CD4-positive, alpha-beta T cell treated with Interleukin-17A for 4 hours (primary cell): ENCODE results near the gene HOMER2.
"Not testable (repeated sequence)": the region's sequence is repeated elsewhere in the genome, so short reads cannot be mapped to it uniquely, and the experiment has no call there.

Experiments
- DNase-seq: peaks from one replicate; pipeline ENCODE4 v3.0.0-alpha.2; 2020; ENCODE audit warnings: mixed read lengths

HOMER2 gene

DNA sequence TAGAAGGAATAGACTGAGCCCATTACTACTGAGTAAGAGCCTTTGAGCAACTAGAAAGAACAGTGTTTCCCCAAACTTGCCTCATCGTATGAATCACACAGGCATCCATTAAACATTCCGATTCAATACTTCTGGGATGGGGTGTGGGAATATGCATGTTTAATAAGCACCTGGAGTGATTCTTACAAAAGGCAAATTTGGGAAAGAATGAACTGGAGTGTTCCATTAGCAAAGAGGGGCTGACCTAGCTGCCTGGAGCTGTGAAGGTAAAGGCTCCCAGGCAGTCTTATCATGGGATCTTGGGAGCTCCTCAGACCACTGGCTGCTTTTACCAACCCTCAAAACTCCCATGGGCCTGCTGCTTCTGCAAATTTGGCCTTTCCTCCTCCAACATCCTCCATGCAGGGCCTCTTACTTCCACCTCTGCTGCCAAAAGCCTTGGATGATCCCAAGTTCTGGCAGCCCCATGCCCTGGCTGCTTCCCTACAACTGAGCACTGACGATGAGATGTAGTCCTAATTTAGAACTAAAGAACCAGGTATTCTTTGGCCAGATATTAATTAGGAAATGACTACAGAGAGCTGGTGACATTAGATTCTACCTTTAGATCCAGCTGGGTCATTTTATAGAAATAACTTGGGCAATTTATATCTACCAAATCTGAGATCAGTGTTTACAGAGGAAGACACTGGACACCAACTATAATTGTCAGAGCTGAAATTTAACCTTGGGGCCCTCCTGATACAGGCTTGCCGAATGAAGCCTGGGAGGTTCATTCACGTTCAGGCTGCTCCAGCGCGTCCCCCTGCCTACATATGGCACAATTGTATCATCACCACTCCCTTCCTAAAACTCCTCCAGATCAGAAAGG is 11.2 kb upstream of the HOMER2 start:
- DNase-seq: no peak

DNA sequence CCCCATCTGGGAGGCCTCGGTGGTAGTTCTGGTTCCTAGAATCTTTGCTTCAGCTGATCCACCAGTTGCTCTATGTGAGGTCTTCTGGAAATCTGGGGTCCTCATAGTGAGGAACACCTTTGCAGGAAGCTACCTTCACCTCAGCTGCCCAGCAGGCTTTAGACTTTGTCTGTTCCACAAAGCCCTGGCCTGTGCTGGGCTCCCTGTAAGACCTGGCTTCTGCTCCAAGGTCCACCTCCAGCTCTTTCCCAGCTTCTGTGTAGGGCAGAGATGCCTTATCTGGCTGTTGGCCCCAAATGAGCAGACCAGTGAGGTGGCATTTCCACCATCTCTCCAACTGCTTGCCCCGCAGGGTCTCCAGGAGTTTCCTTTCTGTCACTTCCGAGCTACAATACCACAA is 8.2 kb upstream of the HOMER2 start:
- no peak for DNase-seq

DNA sequence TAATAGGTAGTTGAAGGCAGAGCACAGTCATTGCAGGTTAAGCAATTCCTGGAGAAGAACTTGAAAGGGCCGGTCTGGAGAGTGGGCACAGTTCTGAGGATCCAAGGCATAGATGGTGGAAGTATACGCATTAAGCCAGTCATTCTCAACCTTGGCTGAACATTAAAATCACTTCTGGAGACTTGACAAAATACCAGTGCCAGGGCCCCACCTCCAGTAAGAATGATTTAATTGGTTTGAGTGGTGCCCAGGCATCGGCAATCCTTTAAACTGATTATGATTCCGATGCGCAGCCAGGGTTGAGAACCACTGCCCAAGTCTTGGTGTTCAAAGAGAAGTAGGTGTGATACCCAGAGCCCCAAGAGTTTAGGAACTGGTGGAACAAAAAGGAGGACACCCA is 6.9 kb upstream of the HOMER2 start:
- no peak for DNase-seq

DNA sequence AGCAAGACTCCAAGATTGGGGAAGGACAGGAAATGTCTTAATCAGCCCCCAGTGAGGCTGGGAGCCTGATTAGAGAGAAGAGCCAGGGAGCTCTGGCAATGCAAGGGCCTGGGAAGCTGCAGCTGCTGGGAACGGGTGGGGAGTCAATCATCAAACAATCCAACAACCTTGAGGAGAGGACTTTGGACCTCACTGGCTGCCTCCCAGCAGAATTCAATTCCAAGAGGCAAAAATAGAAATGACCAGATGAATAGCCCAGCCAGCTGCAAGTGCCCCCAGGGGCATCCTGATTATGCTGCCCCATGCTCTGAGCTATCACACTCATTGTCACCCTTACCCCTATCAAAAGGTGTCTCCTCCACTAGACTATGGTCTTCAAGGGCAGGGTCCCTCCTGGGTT is 6.1 kb upstream of the HOMER2 start:
- DNase-seq: no peak

DNA sequence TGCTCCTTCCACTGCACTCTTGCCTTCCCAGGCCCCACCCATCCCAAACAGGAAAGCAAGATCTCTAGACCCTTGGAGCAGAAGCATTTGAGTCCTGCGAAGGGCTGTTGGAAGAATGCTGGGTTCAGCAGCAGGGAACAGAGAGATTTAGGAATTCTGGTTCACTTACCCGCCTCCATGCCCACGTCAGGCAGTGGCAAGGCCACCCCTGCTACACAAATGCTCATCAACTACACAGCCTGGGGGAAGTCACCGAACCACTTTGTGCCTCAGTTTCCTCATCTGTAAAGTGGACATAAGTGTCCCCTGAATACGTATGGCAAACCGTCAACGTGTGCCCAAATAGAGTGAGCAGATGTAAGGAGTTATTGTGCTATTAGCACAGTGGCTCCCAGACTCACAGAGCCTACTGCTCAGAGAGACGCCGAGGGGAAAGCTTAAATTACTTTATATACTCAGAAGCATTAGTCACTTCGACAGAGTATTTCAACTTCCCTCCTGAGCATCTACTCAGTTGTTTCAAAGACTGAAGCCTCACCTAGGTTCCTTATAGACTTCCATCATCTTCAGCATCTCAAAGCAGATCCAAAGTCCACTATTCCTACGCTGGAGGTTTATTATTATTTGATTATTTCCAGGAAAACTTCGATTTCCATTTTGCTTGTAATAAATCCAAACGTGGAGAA is 905 bp downstream of the HOMER2 start:
- DNase-seq: no peak

DNA sequence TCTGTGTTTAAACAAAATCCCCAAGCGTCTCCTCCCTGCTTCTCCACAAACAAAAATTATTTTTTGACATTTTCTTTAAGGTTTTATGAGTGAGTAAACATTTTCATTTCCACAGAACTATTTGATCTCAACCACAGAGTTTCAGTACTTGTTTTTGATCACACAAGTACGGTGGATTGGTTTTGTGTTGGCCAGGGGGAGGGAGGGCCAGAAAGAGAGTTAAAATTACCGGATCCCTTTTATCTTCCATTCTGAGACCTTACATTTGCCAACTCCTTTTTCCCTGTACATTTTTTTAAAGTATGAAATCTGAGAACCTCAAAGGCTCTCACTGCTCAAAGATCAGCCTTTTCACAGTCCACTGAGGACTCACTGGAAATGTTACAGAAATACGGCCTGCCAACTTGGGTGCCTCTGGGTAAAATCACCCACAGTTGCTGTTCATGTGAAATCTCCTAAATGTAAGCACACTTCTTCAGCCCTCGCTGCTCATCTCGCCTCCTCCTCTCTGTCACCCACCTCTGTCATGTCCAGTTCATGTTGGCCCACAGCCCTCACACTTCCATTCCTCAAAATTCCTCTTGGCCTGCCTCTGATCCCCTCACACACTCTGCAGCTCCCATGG is 1.7 kb downstream of the HOMER2 start:
- no peak for DNase-seq

DNA sequence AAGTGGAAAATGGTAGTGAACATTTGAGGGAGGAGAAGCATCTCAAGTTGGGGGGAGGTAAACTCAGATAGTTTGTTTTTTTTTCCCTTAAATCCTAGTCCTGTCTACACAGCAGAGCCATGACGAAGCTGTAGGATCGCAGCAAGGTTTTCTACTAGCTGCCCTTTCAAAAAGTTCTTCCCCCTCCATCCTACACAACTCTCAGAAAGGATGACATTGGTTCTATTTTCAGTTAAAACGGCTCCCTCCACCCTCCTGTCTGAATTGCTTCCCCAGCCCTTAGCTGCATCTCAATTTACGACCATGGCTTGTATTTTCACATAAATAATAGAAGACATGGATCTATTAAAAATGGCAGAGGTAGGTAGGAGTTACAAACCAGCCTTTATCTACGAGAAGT is 2.2 kb downstream of the HOMER2 start:
- no peak for DNase-seq

DNA sequence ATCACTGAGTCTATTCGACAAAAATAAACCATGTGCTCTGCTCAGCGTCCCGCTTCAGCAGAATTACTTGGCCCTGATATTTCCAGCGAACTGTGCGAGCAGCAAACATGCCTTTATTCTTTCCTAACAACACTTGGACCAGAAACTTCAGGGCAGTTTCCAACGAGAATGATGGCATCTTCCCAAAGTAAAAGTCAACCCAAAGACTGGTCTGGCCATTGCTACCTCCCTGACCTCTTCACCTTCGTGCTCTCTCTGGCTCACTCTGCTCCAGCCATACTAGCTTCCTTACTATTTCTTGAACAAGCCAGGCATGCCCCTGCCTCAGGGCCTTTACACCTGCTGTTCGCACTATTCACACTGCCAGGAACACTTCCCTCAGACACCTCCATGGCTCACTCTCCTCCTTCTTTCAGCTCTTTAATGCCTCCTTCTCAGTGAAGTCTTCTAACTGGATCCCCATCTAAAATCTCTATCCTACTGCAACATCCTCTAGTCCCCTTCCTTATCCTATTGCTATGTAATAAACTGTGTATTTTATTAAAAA is 6.3 kb downstream of the HOMER2 start:
- DNase-seq: no peak

DNA sequence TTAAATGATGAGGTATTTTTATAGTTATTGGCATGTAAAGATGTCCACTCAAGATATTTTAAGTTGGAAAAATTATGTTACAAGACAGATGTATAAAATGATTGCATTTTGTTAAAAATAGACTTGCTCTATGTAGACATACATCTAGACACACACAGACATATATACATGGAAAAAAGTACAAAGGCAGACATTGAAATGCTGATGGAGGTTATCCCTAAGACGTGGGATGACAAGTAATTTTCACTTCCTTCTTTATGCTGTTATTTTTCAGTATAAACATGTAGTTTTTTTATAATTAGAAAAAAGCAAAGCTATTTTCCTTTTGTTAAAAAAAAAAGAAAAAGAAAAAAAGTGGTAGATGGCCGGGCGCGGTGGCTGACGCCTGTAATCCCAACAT is 7.2 kb downstream of the HOMER2 start:
- no peak for DNase-seq

DNA sequence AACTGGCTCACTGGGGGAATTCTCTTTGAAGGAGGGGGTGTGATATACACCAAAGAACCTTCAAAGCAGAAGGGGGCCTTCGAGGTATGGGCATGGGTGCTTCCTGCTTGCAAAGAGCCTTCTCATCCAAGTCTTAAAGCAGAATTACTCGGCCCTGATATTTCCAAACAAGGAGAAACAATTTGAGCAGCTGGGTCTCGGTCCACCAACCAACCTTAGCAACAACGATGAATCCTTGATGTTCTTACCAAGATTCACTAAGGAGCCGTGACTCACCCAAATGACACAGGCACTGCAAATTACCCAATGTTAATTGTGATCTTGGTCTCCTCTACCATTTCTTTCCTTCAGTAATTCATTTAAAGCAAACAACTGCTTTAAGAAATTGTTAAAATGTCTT is 7.7 kb downstream of the HOMER2 start:
- no peak for DNase-seq

DNA sequence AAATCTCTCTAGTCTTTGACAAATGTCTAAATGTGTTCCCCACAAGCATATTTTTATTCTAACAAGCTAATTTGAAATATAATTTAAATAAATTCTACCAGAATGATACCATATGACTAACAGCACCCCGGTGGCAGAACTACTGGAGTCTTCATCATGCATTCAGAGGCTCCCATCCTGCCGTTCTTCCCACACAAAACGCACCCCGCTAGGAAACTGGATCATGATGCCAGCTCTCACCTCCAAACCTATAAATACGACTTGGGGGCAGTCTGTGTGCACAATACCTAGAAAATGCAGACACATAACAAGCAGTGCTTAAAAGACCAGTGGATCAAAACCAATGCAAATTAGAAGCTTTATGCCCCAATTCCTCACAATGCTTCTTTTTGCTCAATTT is 8.5 kb downstream of the HOMER2 start:
- DNase-seq: no peak

DNA sequence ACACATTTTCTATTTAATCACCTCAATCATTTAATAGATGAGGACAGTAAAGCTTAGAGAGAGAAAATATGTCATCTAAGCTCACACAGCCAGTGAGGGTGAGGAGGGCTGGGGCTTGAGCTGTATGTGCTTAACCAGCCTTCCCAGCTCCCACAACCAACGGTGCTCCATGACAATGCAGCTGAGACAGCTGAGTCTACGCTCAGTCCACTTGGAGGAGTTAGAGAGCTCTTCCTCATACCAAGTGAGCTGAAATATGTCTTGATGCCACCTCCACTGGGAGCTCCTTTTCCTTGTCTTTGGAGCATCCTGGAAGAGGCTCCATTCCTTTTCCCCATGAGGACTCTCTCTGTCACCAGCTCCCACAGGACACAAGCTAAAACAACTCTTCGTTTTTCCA is 9.3 kb downstream of the HOMER2 start:
- no peak for DNase-seq

DNA sequence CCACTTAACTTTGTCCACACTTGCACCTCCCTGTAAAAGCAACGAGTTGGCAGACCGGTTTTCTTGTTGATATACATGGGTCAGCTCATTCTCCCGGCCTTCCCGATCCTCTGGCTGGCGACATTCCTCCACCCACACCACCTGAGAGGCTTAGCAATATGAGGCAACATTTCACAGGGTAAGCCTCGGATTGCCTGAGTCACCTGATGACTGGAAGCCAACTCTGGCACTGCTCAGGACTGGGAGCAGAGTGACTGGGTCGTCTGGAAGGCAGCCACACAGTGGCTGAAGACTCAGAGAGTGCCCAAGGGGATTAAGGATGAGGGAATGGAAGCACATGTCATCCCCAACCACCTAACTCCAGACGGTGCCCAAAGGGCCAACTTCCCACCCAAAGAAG is 9.8 kb downstream of the HOMER2 start:
- no peak for DNase-seq

DNA sequence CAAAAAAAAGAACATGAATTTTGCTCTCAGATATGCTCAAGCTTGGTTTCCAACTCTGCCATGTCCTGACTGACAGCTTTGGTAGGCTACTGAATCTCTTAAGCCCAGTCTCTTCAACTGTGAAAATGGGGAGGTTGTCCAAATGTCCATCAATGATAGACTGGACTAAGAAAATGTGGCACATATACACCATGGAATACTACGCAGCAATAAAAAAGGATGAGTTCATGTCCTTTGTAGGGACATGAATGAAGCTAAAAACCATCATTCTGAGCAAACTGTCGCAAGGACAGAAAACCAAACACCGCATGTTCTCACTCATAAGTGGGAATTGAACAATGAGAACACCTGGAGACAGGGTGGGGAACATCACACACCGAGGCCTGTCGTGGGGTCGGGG is 12.8 kb downstream of the HOMER2 start:
- DNase-seq: not testable (repeated sequence)

DNA sequence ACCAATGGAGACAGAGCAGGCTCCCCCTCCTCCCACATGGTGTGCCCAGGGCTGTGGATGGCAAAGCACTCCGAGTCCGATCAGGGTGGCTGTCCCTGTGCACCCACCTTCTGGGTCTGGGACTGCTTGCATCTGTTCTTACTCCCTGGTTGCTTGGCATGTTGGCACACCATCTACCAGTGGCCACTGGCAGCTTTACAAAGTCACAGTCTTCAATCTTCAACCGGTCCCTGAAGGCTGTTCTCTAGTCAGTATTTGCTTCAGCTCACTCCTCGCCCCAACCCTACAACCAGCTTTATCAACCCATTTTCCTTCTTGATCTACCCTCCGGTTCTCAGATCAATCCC is 14.8 kb downstream of the HOMER2 start:
- DNase-seq: no peak

DNA sequence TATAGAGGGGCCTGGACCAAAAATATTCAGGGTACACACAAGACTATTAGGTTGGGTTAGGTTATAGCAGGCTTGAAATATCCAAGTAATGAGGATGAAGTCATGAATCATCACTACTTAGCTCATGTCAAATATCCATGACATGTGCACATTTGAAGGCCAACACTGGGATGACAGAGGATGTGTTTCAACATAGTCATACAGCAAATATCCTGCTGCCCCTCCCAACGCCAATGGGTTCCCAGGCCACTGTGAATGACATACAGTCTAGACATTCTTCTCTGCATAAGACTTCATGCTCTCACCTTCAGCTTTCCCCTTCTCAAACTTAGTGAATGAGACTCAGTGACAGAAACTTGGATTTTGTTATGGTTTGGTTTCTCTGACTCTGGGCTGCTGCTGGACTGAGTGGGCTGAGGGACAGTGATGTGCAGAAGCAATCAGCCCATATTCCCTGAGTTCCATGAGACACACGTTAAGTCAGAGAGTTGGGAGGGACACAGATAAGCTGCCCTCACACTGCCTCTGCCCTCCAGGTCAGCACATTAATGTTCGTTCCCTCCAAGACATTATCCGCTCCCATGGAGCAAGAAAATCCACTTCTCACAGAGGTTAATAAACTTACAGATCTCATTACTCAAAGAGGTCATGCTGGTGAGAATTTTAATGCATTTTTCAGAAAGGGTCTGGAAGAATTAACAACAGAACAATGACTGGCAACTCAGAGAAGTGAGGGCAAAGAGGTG is 15.4 kb downstream of the HOMER2 start:
- no peak for DNase-seq

DNA sequence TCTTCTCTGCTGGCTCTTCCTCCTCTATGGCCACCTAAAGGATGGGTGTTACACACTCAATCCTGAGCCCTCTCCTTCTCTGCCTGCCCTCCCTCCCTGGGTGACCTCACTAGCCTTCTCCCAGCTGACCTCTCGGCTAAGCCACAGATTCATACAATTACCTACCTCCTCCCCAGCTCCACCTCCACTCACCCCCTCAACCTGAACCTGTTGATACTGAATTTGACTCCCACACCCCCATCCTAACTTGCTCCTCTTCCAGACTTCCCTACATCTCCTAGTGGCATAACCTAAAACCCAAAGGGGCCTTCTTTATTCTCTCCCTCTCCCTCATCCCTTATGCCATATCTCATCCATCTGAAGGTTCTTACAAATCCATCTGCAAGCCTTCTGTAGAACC is 17.1 kb downstream of the HOMER2 start:
- no peak for DNase-seq

DNA sequence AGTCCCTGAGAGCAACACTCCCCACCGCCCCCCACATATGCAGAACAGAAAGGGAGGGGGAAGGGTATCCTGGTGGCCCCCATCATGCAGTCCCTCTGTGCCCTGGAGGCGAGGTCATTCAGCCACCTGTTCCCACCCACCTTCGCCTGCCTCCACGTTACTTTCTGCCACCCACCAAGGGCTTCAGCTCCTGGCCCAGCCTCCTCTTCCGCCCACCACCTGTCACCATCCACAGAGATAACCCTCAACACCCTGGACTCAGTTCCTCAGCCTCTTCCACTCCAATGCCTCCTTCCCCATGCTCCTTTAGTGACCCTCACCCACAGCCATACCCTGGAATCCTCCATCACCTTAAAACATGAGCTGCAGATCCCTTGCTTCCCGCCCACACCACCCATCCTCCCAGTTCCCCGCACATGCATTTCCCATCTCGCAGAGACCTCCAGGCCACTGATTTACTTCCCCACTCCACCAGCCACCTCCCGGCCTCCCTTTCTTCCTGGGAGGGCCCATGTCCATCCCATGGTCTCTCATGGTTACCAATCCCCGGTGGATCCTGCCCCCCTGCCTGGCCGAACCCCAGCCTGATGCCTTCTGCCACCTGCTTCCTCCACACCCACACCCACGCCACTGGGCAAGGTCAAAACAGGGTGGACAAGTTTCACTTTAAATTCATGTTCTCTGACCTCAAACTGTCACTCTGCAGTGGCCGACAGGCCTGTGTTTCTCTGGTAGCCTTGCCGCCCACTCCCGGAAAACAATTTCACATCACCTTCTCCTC is 18.2 kb downstream of the HOMER2 start:
- no peak for DNase-seq

DNA sequence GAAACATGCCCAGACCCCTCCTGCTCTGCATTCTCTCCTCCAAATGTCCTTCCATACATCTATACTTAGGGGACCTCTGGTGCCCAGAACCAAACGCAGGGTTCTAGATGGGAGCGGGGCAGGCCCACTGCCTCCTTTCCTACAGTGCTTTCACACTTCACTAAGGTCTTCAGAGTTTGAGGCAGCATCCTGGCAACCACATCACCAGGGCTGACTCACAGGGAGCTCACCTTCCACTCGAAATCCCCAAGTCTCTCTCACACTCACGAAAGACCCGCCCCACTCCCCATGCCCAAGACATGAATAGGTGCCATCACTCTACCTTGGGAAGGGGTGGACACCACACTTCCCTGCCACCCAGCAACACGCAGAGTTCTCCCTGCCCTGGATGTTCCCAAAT is 18.9 kb downstream of the HOMER2 start:
- no peak for DNase-seq

DNA sequence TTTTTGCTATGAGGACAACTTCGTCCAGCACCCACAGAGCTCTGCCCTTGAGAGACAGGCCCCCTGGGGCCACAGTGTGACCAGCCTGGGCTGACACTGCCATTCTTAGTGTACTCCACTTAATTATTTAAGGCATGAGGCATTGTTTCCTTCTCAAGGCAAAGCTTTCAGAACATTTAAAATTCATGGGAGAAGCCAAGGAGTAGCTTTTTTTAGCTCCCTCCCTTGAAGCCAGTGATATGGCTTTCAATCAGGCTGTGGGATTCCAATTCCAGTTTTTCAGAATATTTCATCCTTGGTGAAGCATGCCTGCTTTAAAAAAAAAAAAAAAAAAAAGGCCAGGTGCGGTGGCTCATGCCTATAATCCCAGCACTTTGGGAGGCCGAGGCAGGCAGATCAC is 21.3 kb downstream of the HOMER2 start:
- DNase-seq: no peak

DNA sequence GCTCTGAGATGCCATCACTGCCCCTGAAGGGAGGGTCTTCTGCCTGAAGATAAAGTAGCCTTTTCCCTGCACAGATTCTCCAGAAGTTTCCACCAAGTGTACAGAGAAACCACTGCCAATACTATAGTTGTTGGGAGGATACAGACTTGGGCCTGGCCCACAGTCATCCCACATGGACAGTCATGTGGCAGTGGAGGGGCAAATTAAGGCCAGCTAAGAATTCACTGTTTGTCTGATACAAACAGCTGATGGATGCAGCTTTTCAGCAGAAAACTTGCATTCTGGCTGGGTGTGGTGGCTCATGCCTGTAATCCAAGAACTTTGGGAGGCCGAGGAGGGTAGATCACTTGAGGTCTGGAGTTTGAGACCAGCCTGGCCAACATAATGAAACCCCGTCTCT is 22.1 kb downstream of the HOMER2 start:
- no peak for DNase-seq

DNA sequence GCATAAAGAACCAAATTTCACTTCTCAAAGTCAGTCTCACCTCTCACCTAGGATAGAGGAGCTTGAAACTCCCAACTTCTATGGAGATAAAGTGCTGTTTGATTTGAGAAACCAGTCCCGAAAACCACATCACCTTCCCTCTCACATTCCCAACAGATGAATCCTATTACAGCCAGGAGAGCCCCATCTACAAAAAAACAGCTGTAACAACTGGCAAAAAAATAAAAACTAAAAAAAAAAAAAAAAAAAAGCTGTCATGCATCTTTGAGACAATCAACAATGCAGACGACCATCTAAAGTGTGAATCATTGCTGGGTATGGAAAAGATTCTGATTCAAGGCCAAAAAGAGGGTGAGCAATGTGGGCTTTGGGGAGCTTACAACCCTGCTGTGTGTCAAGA is 23.8 kb downstream of the HOMER2 start:
- no peak for DNase-seq
